ENCODE results near the gene DKK1. TPM values are rescaled to one million over a fixed set of nuclear protein-coding genes. Genes with fewer than 3 reads are reported as not detected.
A peak's percentile ranks its signal among the peaks of the same experiment; 100 is the strongest.

Gene DKK1
- total and polyA plus RNA-seq, 4 donors = 1.2 to 9.2 (median 4.4) TPM

- no peak for DNase-seq
- WGBS, 2 donors = 84 to 87% methylated on average over 3 of the region's 3 CpGs
- Histone ChIP-seq H3K36me3 (ENCODE audit: control insufficient read depth in 4 of 4, insufficient read depth in 4 of 4, low read length in 4 of 4) (no peaks in the 10 kb centered on the region), H3K9ac (ENCODE audit: insufficient read depth in 1 of 2, low read length in 2 of 2) (no peak overlapping the region), H3K4me3 (no peak overlapping the region), H3K4me1 (ENCODE audit: control insufficient read depth in 5 of 5, insufficient read depth in 5 of 5, low read length in 5 of 5) (no peaks in the 10 kb centered on the region), H3K27ac (ENCODE audit: low read depth in 1 of 2, low read length in 1 of 2) (no peak overlapping the region), H3K27me3 (ENCODE audit: control insufficient read depth in 3 of 3, insufficient read depth in 3 of 3, low read length in 2 of 3) (no peaks in the 10 kb centered on the region), H3K9me3 (ENCODE audit: control insufficient read depth in 4 of 4, insufficient read depth in 3 of 4, low read length in 3 of 4) (no peaks in the 10 kb centered on the region)
- TF ChIP-seq CTCF (IDR thresholded peaks at IDR 0.05; ENCODE audit: control extremely low read depth, extremely low read depth) = no peak
- no peak for ATAC-seq (ENCODE audit: insufficient read depth, low FRiP score)
Measured at GRCh38 chr10:52331638-52332364, 17.7 kb downstream of the DKK1 start.

- Histone ChIP-seq H3K36me3 (ENCODE audit: control insufficient read depth in 4 of 4, insufficient read depth in 4 of 4, low read length in 4 of 4) (no peaks in the 10 kb centered on the region), H3K27me3 (ENCODE audit: control insufficient read depth in 3 of 3, insufficient read depth in 3 of 3, low read length in 2 of 3) (no peaks in the 10 kb centered on the region), H3K27ac (ENCODE audit: low read depth in 1 of 2, low read length in 1 of 2) (no peak overlapping the region), H3K4me3 (no peak overlapping the region), H3K4me1 (ENCODE audit: control insufficient read depth in 5 of 5, insufficient read depth in 5 of 5, low read length in 5 of 5) (no peaks in the 10 kb centered on the region), H3K9me3 (ENCODE audit: control insufficient read depth in 4 of 4, insufficient read depth in 3 of 4, low read length in 3 of 4) (no peaks in the 10 kb centered on the region), H3K9ac (ENCODE audit: insufficient read depth in 1 of 2, low read length in 2 of 2) (no peak overlapping the region)
- no peak for TF ChIP-seq CTCF (IDR thresholded peaks at IDR 0.05; ENCODE audit: control extremely low read depth, extremely low read depth)
- peak in 1 of 3 donors; percentile 6 for DNase-seq
- 57 to 78% methylated on average over 5 of the region's 5 CpGs for WGBS, 2 donors
- ATAC-seq (ENCODE audit: insufficient read depth, low FRiP score) = no peak
Measured at GRCh38 chr10:52332815-52333214, 18.7 kb downstream of the DKK1 start.

- no peak overlapping the region for H3K27ac ChIP-seq (ENCODE audit: low read depth in 1 of 2, low read length in 1 of 2)
- H3K4me3 ChIP-seq = no peak overlapping the region
- H3K9ac ChIP-seq (ENCODE audit: insufficient read depth in 1 of 2, low read length in 2 of 2) = no peak overlapping the region
- no peaks in the 10 kb centered on the region for H3K36me3 ChIP-seq (ENCODE audit: control insufficient read depth in 4 of 4, insufficient read depth in 4 of 4, low read length in 4 of 4)
- DNase-seq = no peak
- TF ChIP-seq CTCF (IDR thresholded peaks at IDR 0.05; ENCODE audit: control extremely low read depth, extremely low read depth) = no peak
- no peak for ATAC-seq (ENCODE audit: insufficient read depth, low FRiP score)
- no peaks in the 10 kb centered on the region for H3K27me3 ChIP-seq (ENCODE audit: control insufficient read depth in 3 of 3, insufficient read depth in 3 of 3, low read length in 2 of 3)
- WGBS, 2 donors = 81 to 90% methylated on average over 1 of the region's 1 CpG
- no peaks in the 10 kb centered on the region for H3K4me1 ChIP-seq (ENCODE audit: control insufficient read depth in 5 of 5, insufficient read depth in 5 of 5, low read length in 5 of 5)
- no peaks in the 10 kb centered on the region for H3K9me3 ChIP-seq (ENCODE audit: control insufficient read depth in 4 of 4, insufficient read depth in 3 of 4, low read length in 3 of 4)
Measured at GRCh38 chr10:52334595-52334994, 20.5 kb downstream of the DKK1 start.

- no peaks in the 10 kb centered on the region for H3K27me3 ChIP-seq (ENCODE audit: control insufficient read depth in 3 of 3, insufficient read depth in 3 of 3, low read length in 2 of 3)
- H3K9me3 ChIP-seq (ENCODE audit: control insufficient read depth in 4 of 4, insufficient read depth in 3 of 4, low read length in 3 of 4) = no peaks in the 10 kb centered on the region
- no peak overlapping the region for H3K27ac ChIP-seq (ENCODE audit: low read depth in 1 of 2, low read length in 1 of 2)
- ATAC-seq (ENCODE audit: insufficient read depth, low FRiP score) (no peak), DNase-seq (no peak)
- H3K36me3 ChIP-seq (ENCODE audit: control insufficient read depth in 4 of 4, insufficient read depth in 4 of 4, low read length in 4 of 4) = no peaks in the 10 kb centered on the region
- no peak overlapping the region for H3K4me3 ChIP-seq
- WGBS, 2 donors = 65 to 82% methylated on average over 1 of the region's 1 CpG
- H3K9ac ChIP-seq (ENCODE audit: insufficient read depth in 1 of 2, low read length in 2 of 2) = no peak overlapping the region
- TF ChIP-seq CTCF (IDR thresholded peaks at IDR 0.05; ENCODE audit: control extremely low read depth, extremely low read depth) = no peak
- H3K4me1 ChIP-seq (ENCODE audit: control insufficient read depth in 5 of 5, insufficient read depth in 5 of 5, low read length in 5 of 5) = no peaks in the 10 kb centered on the region
Measured at GRCh38 chr10:52335665-52336064, 21.6 kb downstream of the DKK1 start.

Data from lung (tissue), 12 donors.